LNCaP clone FGC (cell line): ENCODE data around the gene NPAS3.

Experiments
- DNase-seq: peaks from one replicate; pipeline ENCODE4 v3.0.0-alpha.2; 2011; ENCODE audit warnings: low read depth
- H3K4me3 ChIP-seq: 2 replicates; pipeline ENCODE4 v1.5.1; 2011; ENCODE audit warnings: mild to moderate bottlenecking, low read depth, low read length, control low read depth
- CTCF ChIP-seq: IDR thresholded peaks from 2 replicates; pipeline ENCODE4 v1.5.1; 2012; ENCODE audit warnings: mild to moderate bottlenecking; ENCODE audit not compliant: control insufficient read depth, insufficient read depth; ENCODE audit errors: extremely low read depth

NPAS3 gene

GRCh38 chr14:33237115-33237740 lies 298.5 kb downstream of the NPAS3 start:
- DNase-seq = no peak
- TF ChIP-seq CTCF = no peak
- no peak overlapping the region for H3K4me3 ChIP-seq

- TF ChIP-seq CTCF = no peak
- H3K4me3 ChIP-seq = no peak overlapping the region
- DNase-seq = no peak
Measured at GRCh38 chr14:33239465-33239864, 300.8 kb downstream of the NPAS3 start.

- no peak overlapping the region for H3K4me3 ChIP-seq
- DNase-seq = no peak
- TF ChIP-seq CTCF = no peak
Measured at GRCh38 chr14:33240466-33240865, 301.8 kb downstream of the NPAS3 start.

GRCh38 chr14:33241331-33241730 lies 302.7 kb downstream of the NPAS3 start:
- no peak for DNase-seq
- no peak for TF ChIP-seq CTCF

GRCh38 chr14:33249233-33249820 lies 310.6 kb downstream of the NPAS3 start:
- no peak overlapping the region for H3K4me3 ChIP-seq
- TF ChIP-seq CTCF = no peak
- DNase-seq = no peak

More at GRCh38 chr14:33241331-33241730, 302.7 kb downstream of the NPAS3 start:
- H3K4me3 ChIP-seq = no peak overlapping the region

GRCh38 chr14:33250963-33251362 lies 312.3 kb downstream of the NPAS3 start:
- TF ChIP-seq CTCF = no peak
- H3K4me3 ChIP-seq = no peak overlapping the region
- no peak for DNase-seq

GRCh38 chr14:33254342-33254741 lies 315.7 kb downstream of the NPAS3 start:
- no peak overlapping the region for H3K4me3 ChIP-seq
- no peak for DNase-seq
- no peak for TF ChIP-seq CTCF
